Measurements from ENCODE around the gene STEAP1B.
"Not testable (repeated sequence)": the region's sequence is repeated elsewhere in the genome, so short reads cannot be mapped to it uniquely, and the experiment has no call there.

Gene STEAP1B

DNA sequence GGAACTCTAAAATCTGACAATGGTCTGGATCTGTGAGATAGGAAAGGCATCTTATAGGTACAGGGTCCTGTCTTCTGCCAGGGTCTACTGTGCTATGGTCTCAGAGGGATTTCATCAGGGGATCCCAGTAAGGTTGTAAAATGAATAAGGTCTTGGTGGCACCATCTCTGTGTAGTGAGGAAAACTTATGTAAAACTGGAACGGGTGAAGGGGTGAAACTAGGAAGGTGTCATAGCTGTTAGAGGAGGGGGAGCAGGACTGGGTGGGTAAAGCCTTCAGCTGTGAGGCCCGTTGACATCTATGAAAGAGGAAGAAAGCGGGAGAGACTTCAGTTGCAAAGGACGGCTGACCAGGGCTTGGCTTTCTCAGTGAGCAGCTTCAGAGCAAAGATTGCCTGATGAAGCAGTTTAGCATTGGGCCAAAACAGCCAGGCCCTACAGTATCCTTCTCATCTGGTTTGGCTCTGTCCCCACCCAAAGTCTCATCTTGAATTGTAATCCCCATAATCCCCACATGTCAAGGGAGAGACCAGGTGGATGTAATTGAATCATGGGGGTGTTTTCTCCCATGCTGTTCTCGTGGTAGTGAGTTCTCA lies 24.5 kb upstream of the STEAP1B start:
- H3K4me3 ChIP-seq (ENCODE audit: low read length); DNase-seq (ENCODE audit: low read depth, low spot score); H3K4me1 ChIP-seq (ENCODE audit: control insufficient read depth, insufficient read depth, low read length); H3K9me3 ChIP-seq (ENCODE audit: control insufficient read depth, insufficient read depth, low read length); H3K27me3 ChIP-seq (ENCODE audit: control insufficient read depth, insufficient read depth, low read length); H3K36me3 ChIP-seq (ENCODE audit: control insufficient read depth, insufficient read depth, low read length); H3K27ac ChIP-seq (ENCODE audit: low read length): not testable (repeated sequence)
- no CpG with 5 or more reads among the region's 5 CpGs for WGBS (ENCODE audit: insufficient coverage, insufficient read length)

DNA sequence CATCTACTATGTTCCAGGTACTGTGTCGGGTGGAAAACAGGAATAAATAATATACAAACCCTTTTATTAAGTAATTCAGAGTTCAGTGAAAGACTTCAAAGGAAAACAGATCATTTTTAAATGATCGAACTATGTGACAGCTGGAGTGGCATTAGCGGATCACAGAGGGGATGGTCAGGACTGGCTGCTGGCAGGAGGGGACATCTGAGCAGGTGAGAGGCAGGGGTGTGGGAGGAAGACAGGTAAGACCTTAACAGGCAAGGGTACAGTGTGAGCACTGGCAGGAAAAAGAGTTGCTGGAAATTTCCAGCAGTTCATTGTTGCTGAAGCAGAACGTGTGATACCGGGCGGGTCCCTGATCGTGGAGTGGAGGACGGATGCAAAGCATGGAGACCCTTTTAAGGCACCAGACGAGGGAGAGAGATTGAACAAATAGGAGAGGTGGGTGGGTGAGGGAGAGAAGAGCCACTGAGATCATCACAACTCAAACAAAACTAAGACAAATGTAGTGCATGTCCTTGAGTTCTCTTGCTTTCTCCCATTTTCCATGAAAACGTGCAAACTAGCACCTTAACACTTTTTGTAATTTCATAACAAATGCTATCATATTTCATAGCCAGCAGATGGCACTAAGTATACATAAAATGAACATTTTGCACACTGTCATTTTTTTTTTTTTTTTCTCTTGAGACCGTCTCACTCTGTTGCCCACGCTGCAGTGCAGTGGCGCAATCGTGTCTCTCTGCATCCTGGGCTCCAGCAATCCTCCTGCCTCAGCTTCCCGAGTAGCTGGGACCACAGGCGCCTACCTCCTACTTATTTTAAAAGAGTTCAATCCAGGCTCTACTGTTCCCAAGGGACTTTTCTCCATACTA lies 23.7 kb upstream of the STEAP1B start:
- not testable (repeated sequence) for H3K27ac ChIP-seq (ENCODE audit: low read length); DNase-seq (ENCODE audit: low read depth, low spot score); H3K4me3 ChIP-seq (ENCODE audit: low read length); H3K9me3 ChIP-seq (ENCODE audit: control insufficient read depth, insufficient read depth, low read length); H3K4me1 ChIP-seq (ENCODE audit: control insufficient read depth, insufficient read depth, low read length); H3K36me3 ChIP-seq (ENCODE audit: control insufficient read depth, insufficient read depth, low read length); H3K27me3 ChIP-seq (ENCODE audit: control insufficient read depth, insufficient read depth, low read length)
- no CpG with 5 or more reads among the region's 16 CpGs for whole genome bisulfite sequencing (ENCODE audit: insufficient coverage, insufficient read length)

DNA sequence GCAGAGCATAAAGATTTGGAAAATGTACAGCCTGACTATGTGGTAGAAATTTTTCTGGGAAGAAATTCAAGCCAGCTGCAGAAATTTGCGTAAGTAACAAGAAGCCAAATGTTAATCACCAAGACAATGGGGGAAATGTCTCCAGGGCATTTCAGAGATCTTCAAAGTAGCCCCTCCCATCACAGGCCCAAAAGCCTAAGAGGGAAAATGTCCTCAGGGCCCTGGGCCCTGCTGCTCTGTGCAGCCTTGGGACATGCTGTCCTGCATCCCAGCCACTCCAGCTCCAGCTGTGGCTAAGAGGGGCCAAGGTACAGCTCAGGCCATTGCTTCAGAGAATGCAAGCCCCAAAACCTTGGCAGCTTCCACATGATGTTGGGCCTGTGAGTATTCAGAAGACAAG lies 19.6 kb upstream of the STEAP1B start:
- not testable (repeated sequence) for DNase-seq (ENCODE audit: low read depth, low spot score); H3K4me3 ChIP-seq (ENCODE audit: low read length); H3K36me3 ChIP-seq (ENCODE audit: control insufficient read depth, insufficient read depth, low read length); H3K27ac ChIP-seq (ENCODE audit: low read length); H3K9me3 ChIP-seq (ENCODE audit: control insufficient read depth, insufficient read depth, low read length); H3K27me3 ChIP-seq (ENCODE audit: control insufficient read depth, insufficient read depth, low read length); H3K4me1 ChIP-seq (ENCODE audit: control insufficient read depth, insufficient read depth, low read length)
- WGBS (ENCODE audit: insufficient coverage, insufficient read length): no CpG with 5 or more reads among the region's 1 CpG

DNA sequence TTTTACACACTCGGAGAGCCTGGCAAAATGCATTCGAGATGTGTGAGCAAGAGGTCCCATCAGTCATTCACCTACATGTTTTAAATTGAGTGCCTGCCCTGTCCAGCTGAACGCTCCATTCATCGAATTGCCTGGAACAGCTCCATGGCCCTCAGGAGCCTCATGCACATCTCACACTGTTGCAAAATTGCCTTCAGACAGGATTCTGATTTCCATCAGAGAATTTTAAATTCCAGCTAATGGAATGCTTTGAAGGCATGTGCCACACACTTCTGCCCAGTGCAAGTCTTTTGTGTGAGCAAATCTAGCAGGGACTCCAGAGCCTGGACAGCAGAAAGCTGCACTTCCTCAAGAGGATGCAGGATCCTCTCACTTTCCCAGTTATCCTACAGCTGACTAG lies 17.0 kb upstream of the STEAP1B start:
- not testable (repeated sequence) for H3K9me3 ChIP-seq (ENCODE audit: control insufficient read depth, insufficient read depth, low read length); H3K36me3 ChIP-seq (ENCODE audit: control insufficient read depth, insufficient read depth, low read length); H3K27me3 ChIP-seq (ENCODE audit: control insufficient read depth, insufficient read depth, low read length); H3K4me3 ChIP-seq (ENCODE audit: low read length); H3K4me1 ChIP-seq (ENCODE audit: control insufficient read depth, insufficient read depth, low read length); H3K27ac ChIP-seq (ENCODE audit: low read length); DNase-seq (ENCODE audit: low read depth, low spot score)
- no CpG with 5 or more reads among the region's 4 CpGs for WGBS (ENCODE audit: insufficient coverage, insufficient read length)

DNA sequence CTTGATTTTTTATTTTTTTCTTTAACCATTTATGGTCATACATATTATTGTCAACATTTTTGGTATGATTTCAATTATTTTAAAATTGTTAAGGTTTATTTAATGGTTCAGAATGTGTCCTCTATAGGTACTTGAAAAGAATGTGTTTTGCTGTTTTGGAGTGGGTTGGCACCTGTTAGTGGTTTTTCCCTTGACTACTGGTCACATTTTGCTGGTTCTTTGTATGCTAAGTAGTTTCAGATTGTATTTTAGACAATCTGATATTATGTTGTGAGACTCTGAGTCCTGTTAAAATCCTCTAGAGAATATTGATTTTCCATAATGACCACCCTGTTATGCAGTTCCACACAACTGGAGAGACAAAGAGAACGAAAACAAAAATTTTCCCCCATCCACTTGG lies 15.0 kb upstream of the STEAP1B start:
- WGBS (ENCODE audit: insufficient coverage, insufficient read length): no CpG with 5 or more reads among the region's 1 CpG
- not testable (repeated sequence) for H3K4me3 ChIP-seq (ENCODE audit: low read length); H3K27me3 ChIP-seq (ENCODE audit: control insufficient read depth, insufficient read depth, low read length); H3K4me1 ChIP-seq (ENCODE audit: control insufficient read depth, insufficient read depth, low read length); H3K9me3 ChIP-seq (ENCODE audit: control insufficient read depth, insufficient read depth, low read length); H3K36me3 ChIP-seq (ENCODE audit: control insufficient read depth, insufficient read depth, low read length); H3K27ac ChIP-seq (ENCODE audit: low read length); DNase-seq (ENCODE audit: low read depth, low spot score)

DNA sequence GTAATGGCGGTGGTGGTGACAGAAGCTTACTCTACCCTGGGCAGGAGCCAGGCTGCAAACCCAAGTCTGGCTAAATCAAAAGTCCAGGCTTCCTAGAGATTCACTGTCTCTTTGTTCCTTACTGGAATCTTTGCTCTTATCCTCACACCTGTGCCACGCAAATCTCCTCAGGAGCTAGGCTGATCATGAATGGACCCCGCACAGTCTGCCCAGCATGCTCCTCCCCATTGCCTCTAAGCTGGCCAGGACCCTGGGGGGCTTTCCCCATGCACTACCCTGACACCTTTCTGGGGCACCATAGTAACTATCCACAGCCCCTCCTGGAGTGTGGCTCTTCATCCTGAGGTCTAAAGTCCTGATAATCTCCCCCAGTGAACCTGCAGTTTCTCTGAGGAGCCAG lies 7.3 kb upstream of the STEAP1B start:
- not testable (repeated sequence) for H3K36me3 ChIP-seq (ENCODE audit: control insufficient read depth, insufficient read depth, low read length); H3K27ac ChIP-seq (ENCODE audit: low read length); H3K4me3 ChIP-seq (ENCODE audit: low read length); H3K9me3 ChIP-seq (ENCODE audit: control insufficient read depth, insufficient read depth, low read length); H3K27me3 ChIP-seq (ENCODE audit: control insufficient read depth, insufficient read depth, low read length); H3K4me1 ChIP-seq (ENCODE audit: control insufficient read depth, insufficient read depth, low read length); DNase-seq (ENCODE audit: low read depth, low spot score)
- WGBS (ENCODE audit: insufficient coverage, insufficient read length): no CpG with 5 or more reads among the region's 3 CpGs

DNA sequence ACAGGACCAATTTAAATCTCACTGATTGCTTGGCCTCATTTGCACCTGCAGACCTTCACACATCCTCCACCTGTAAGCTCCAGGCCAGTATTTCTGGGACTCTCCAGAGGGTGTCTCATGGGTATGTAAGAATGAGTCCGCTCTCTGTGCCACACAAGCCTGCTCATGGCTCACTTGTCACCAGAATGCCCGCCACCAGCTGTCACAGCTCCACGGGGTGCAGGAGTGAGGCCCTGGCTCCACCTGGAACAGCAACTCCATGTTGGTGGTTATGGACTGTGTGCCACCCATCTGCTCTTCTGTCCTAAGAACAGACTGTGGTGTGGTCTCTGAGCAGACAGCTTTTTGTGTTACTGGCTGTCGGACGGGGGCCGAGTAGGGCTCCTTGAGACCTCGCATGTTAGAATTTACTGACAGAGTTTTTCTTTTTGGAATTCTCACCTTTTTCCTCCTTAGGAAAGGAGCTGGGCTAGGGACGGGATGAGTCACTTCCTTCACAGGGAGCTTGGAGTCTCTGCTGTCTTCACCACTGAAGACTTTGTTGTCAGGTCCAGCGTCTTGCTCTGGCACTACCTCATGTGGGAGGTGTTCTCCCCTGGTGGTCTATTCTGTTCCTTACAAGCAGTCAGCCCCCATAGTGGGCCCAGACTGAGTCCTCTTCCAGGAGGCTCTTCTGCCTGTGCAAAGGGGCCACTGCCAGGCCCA lies 6.5 kb upstream of the STEAP1B start:
- H3K36me3 ChIP-seq (ENCODE audit: control insufficient read depth, insufficient read depth, low read length); H3K4me1 ChIP-seq (ENCODE audit: control insufficient read depth, insufficient read depth, low read length); H3K4me3 ChIP-seq (ENCODE audit: low read length); H3K9me3 ChIP-seq (ENCODE audit: control insufficient read depth, insufficient read depth, low read length); H3K27ac ChIP-seq (ENCODE audit: low read length); DNase-seq (ENCODE audit: low read depth, low spot score); H3K27me3 ChIP-seq (ENCODE audit: control insufficient read depth, insufficient read depth, low read length): not testable (repeated sequence)
- WGBS (ENCODE audit: insufficient coverage, insufficient read length): no CpG with 5 or more reads among the region's 9 CpGs

DNA sequence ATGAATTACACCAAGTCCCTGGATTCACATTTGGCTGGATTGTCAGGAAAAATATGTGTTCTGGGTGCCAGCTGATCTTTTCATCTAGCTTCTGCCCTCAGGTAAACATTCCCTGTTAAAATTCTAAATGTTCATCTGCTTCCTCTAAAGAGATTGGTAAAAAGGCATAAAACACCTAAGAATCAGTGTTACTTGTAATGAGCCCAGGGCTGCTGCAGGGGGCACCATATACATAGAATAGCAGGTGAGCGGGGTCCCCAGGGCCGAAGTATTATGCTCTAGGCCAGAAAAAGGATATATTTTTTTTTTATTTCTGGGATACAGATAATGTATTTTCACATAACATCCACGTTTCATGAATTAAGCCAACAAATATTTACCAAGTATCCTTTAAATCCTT lies 4.5 kb upstream of the STEAP1B start:
- H3K4me1 ChIP-seq (ENCODE audit: control insufficient read depth, insufficient read depth, low read length); H3K9me3 ChIP-seq (ENCODE audit: control insufficient read depth, insufficient read depth, low read length); DNase-seq (ENCODE audit: low read depth, low spot score); H3K27me3 ChIP-seq (ENCODE audit: control insufficient read depth, insufficient read depth, low read length); H3K36me3 ChIP-seq (ENCODE audit: control insufficient read depth, insufficient read depth, low read length); H3K27ac ChIP-seq (ENCODE audit: low read length); H3K4me3 ChIP-seq (ENCODE audit: low read length): not testable (repeated sequence)
- WGBS (ENCODE audit: insufficient coverage, insufficient read length): no CpG with 5 or more reads among the region's 3 CpGs

DNA sequence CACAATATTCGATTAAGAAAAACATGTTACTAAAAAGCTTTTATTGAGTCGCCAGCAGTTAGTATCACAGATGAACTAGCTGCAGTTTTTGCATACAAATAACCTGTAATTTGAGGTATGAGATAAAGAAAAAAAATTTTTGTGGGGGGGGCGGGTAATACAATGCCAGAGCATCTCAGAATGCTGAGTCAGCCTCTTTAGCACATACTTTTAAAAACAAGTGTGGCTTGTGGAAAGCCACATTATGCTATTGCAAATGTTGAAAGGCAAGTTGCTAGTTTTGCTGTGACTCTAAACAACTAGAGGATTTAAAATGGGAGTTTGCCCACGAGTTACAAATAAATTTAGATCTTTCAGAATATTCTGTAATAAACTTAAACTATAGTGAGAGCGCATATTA lies 2.1 kb upstream of the STEAP1B start:
- no CpG with 5 or more reads among the region's 5 CpGs for whole genome bisulfite sequencing (ENCODE audit: insufficient coverage, insufficient read length)
- not testable (repeated sequence) for H3K4me3 ChIP-seq (ENCODE audit: low read length); H3K4me1 ChIP-seq (ENCODE audit: control insufficient read depth, insufficient read depth, low read length); H3K27ac ChIP-seq (ENCODE audit: low read length); H3K27me3 ChIP-seq (ENCODE audit: control insufficient read depth, insufficient read depth, low read length); H3K36me3 ChIP-seq (ENCODE audit: control insufficient read depth, insufficient read depth, low read length); DNase-seq (ENCODE audit: low read depth, low spot score); H3K9me3 ChIP-seq (ENCODE audit: control insufficient read depth, insufficient read depth, low read length)

DNA sequence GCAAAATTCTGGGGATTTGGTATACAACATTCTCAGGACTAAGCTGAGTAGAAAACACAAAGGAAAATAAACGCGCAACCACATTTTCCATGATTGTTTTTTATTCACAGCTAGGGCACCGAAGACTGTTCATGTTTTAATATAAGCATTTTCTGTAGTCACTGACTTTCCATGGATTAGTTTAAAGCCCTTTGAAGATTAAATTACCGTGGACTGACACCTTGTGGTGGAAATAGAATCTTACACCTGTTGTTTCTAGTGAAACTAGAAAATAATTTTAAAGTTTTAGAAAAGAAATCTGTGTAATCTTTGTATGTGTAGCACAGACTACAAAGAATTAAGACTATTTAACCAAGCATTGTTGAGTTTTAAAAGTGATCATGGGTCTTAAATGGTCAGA lies 1.3 kb upstream of the STEAP1B start:
- H3K4me1 ChIP-seq (ENCODE audit: control insufficient read depth, insufficient read depth, low read length); H3K4me3 ChIP-seq (ENCODE audit: low read length); DNase-seq (ENCODE audit: low read depth, low spot score); H3K36me3 ChIP-seq (ENCODE audit: control insufficient read depth, insufficient read depth, low read length); H3K27ac ChIP-seq (ENCODE audit: low read length); H3K9me3 ChIP-seq (ENCODE audit: control insufficient read depth, insufficient read depth, low read length); H3K27me3 ChIP-seq (ENCODE audit: control insufficient read depth, insufficient read depth, low read length): not testable (repeated sequence)
- WGBS (ENCODE audit: insufficient coverage, insufficient read length): no CpG with 5 or more reads among the region's 4 CpGs

Data from iPS DF 6.9 (cell line).